ENCODE data around the gene TIMP3.

- no peak for TF ChIP-seq CTCF (IDR thresholded peaks at IDR 0.05)
- TF ChIP-seq POLR2A (IDR thresholded peaks at IDR 0.05), result no peak
These were observed 57.5 kb downstream of the TIMP3 start for GRCh38 chr22:32858957-32859356.

All from lower leg skin (tissue), 3 donors.